OCI-LY3 (cell line): ENCODE results near the gene SDC4.

ENCODE experiments used
- H2AFZ ChIP-seq: fragments of 200-600, 300-600 bp; shearing (Covaris generic); 2 replicates; pipeline ENCODE4 v1.6.0; 2014; ENCODE audit warnings: antibody characterized with exemption, low read depth, low read length
- H3K27ac ChIP-seq: fragments of 200-600, 300-600 bp; sonication (generic); 2 replicates; pipeline ENCODE4 v1.5.1; 2014; ENCODE audit warnings: mild to moderate bottlenecking, low read length, moderate library complexity, mixed read lengths
- H3K27me3 ChIP-seq: fragments of 200-600, 300-600 bp; sonication (generic); 2 replicates; pipeline ENCODE4 v1.6.1; 2014; ENCODE audit warnings: low read depth, low read length, mixed read lengths
- H3K36me3 ChIP-seq: fragments of 200-600, 300-600 bp; sonication (generic); replicated peaks from 2 replicates; pipeline ENCODE3; 2014; ENCODE audit warnings: low read depth, low read length, mixed read lengths
- H3K4me1 ChIP-seq: fragments of 300-600, 200-600 bp; sonication (generic); 2 replicates; pipeline ENCODE4 v1.6.1; 2014; ENCODE audit warnings: low read length, mixed read lengths
- H3K4me2 ChIP-seq: fragments of 200-600, 300-600 bp; sonication (generic); 2 replicates; pipeline ENCODE4 v1.6.1; 2014; ENCODE audit warnings: low read length, mixed read lengths
- H3K4me3 ChIP-seq: fragments of 300-600, 200-600 bp; sonication (generic); 2 replicates; pipeline ENCODE4 v1.5.1; 2014; ENCODE audit warnings: antibody characterized with exemption, mild to moderate bottlenecking, low read length, moderate library complexity
- H3K79me2 ChIP-seq: fragments of 300-600, 200-600 bp; shearing (Covaris generic); 2 replicates; pipeline ENCODE4 v1.6.1; 2014; ENCODE audit warnings: mild to moderate bottlenecking, low read length, mixed read lengths
- H3K9ac ChIP-seq: fragments of 300-600, 200-600 bp; shearing (Covaris generic); 2 replicates; pipeline ENCODE4 v1.6.0; 2014; ENCODE audit warnings: mild to moderate bottlenecking, low read length, moderate library complexity
- H3K9me3 ChIP-seq: fragments of 200-600, 300-600 bp; shearing (Covaris generic); 2 replicates; pipeline ENCODE4 v1.6.1; 2014; ENCODE audit warnings: low read length, mixed read lengths; ENCODE audit not compliant: insufficient read depth
- H4K20me1 ChIP-seq: fragments of 200-600, 300-600 bp; sonication (generic); 2 replicates; pipeline ENCODE4 v1.6.1; 2016; ENCODE audit warnings: low read length, mixed read lengths; ENCODE audit not compliant: insufficient read depth
- EZH2phosphoT487 ChIP-seq: fragments of 200-600 bp; shearing (Covaris generic); IDR thresholded peaks from 2 replicates; pipeline ENCODE4 v1.6.1; 2018; ENCODE audit warnings: antibody characterized with exemption, mixed run types, low read depth
- TF ChIP-seq, protein P1 (sequence below): fragments of 200-600, 300-600 bp; sonication (generic); IDR thresholded peaks from 2 replicates; pipeline ENCODE4 v1.5.1; 2014; ENCODE audit warnings: antibody characterized with exemption, low read length, low read depth

Gene SDC4

DNA sequence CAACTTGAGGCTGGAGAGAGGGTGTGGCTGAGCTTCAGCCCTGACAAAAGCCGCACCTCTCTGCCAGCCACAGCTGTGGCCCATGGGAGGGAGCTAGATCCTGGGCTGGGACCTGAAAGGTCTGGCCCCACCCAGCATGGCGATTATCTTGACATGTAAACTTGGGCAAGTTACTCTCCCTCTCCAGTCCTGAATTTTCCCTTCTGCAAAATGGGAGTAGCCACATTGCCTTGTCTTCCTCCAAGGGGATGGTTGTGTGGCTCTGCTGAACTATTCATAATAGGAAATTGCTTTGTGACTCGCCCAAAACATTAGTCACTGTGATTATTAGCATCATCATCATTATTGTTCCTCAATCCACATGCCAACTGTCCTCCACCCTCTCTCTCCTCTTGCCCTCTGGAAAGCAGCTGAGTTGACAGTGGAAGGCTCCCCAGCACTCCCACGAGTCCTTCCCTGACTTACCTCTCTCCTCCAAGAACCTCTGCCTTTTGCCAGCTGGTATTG, 64.6 kb downstream of the SDC4 start:
- TF ChIP-seq, protein P1, sequence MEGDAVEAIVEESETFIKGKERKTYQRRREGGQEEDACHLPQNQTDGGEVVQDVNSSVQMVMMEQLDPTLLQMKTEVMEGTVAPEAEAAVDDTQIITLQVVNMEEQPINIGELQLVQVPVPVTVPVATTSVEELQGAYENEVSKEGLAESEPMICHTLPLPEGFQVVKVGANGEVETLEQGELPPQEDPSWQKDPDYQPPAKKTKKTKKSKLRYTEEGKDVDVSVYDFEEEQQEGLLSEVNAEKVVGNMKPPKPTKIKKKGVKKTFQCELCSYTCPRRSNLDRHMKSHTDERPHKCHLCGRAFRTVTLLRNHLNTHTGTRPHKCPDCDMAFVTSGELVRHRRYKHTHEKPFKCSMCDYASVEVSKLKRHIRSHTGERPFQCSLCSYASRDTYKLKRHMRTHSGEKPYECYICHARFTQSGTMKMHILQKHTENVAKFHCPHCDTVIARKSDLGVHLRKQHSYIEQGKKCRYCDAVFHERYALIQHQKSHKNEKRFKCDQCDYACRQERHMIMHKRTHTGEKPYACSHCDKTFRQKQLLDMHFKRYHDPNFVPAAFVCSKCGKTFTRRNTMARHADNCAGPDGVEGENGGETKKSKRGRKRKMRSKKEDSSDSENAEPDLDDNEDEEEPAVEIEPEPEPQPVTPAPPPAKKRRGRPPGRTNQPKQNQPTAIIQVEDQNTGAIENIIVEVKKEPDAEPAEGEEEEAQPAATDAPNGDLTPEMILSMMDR: no peak
- TF ChIP-seq EZH2phosphoT487: no peak
- no peak overlapping the region for H2AFZ ChIP-seq

DNA sequence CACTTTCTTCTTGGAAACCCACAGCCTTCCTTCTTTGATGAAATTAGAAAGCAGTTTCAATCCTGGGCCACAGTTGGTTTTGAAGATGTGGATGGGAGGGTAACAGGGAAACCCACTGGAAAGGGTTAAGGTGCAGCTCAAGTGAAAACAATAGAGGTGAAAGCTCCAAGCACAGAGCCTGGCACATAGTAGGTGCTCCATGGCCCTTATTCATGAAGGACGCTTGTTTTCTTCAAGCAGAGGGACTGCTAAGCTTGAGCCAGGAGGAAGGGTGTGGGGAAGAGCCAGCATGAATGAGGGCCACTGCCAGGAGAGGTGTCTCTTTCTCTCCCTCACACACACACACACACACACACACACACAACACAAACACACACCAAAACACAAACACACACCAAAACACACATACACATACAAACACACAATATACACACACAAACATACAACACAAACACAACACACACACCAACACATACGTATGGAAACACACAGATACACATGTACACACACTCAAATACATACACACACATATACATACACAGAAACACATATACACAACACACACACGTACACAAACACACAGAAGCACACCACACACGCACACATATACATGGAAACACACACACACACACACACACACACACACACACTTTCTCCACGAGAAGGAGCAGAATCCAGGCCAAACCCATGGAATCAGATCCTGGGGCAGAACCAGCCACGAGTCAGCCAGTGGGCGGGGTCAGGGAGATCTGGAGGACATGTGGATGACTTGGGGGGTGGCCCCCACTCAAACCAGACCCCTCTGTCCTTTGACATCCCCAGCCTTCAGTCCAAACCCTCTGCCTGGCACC, 65.3 kb downstream of the SDC4 start:
- H2AFZ ChIP-seq: no peak overlapping the region
- H3K79me2 ChIP-seq: no peaks in the 10 kb centered on the region
- H3K27me3 ChIP-seq: peaks cover 53% of the 10 kb centered on the region
- no peaks in the 10 kb centered on the region for H3K4me1 ChIP-seq
- no peaks in the 10 kb centered on the region for H3K9me3 ChIP-seq
- no peaks in the 10 kb centered on the region for H3K36me3 ChIP-seq
- H3K9ac ChIP-seq: no peak overlapping the region
- H3K4me2 ChIP-seq: no peak overlapping the region
- H3K4me3 ChIP-seq: no peak overlapping the region
- H4K20me1 ChIP-seq: no peaks in the 10 kb centered on the region
- TF ChIP-seq, protein P1: no peak
- no peak for TF ChIP-seq EZH2phosphoT487
- no peak overlapping the region for H3K27ac ChIP-seq

More for the DNA sequence above, 64.6 kb downstream of the SDC4 start:
- no peaks in the 10 kb centered on the region for H3K9me3 ChIP-seq
- no peaks in the 10 kb centered on the region for H3K79me2 ChIP-seq
- no peak overlapping the region for H3K4me2 ChIP-seq
- peaks cover 59% of the 10 kb centered on the region for H3K27me3 ChIP-seq
- no peak overlapping the region for H3K4me3 ChIP-seq
- H3K36me3 ChIP-seq: no peaks in the 10 kb centered on the region
- H4K20me1 ChIP-seq: no peaks in the 10 kb centered on the region
- H3K27ac ChIP-seq: no peak overlapping the region
- H3K4me1 ChIP-seq: no peaks in the 10 kb centered on the region
- H3K9ac ChIP-seq: no peak overlapping the region

DNA sequence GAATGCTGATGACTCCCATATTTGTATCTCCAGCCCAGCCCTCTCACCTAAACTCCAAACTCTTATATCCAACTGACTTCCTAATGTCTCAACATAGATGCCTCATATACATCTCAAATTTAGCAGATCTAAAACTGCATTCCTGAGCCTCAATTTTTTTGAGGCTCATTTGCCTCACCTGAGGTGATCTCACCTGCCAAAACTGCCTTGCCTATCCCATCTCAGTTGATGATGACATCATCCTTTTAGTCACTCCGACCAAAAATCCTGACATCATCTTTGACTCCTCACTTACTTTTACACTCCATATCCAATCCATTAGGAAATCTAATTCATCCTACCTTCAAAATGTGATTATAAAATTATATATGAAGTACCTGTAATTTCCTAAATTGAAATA, 68.2 kb downstream of the SDC4 start:
- Histone ChIP-seq H3K27ac (no peak overlapping the region), H4K20me1 (no peaks in the 10 kb centered on the region), H3K79me2 (no peaks in the 10 kb centered on the region), H3K27me3 (peaks cover 57% of the 10 kb centered on the region), H2AFZ (no peak overlapping the region), H3K4me2 (no peak overlapping the region), H3K9ac (no peak overlapping the region), H3K4me1 (no peaks in the 10 kb centered on the region), H3K36me3 (no peaks in the 10 kb centered on the region), H3K4me3 (no peak overlapping the region), H3K9me3 (no peaks in the 10 kb centered on the region)
- TF ChIP-seq, protein P1: no peak
- TF ChIP-seq EZH2phosphoT487: no peak

DNA sequence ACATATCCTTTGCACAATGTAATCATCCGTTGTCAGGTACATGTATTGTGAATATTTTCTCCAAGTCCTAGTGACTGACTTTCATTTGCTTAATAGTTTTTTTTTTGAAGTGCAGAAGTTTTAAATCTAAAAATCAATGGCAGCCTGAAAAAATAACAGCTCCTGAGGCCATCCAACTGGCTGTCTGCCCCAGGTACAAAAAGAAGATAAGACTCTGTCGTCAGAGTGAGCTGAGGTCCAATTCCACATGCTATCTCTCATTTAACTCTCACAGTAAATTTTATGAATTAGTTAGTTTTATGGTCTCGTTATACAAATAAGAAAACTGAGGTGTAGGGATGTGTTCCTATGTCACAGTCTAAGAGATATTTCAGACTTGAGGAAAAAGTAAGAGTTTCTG, 72.9 kb downstream of the SDC4 start:
- H3K36me3 ChIP-seq: no peaks in the 10 kb centered on the region
- no peaks in the 10 kb centered on the region for H3K4me1 ChIP-seq
- TF ChIP-seq EZH2phosphoT487: no peak
- TF ChIP-seq, protein P1: no peak
- no peaks in the 10 kb centered on the region for H3K79me2 ChIP-seq
- H3K27ac ChIP-seq: no peak overlapping the region
- H3K27me3 ChIP-seq: peaks cover 69% of the 10 kb centered on the region
- no peak overlapping the region for H2AFZ ChIP-seq
- no peak overlapping the region for H3K4me2 ChIP-seq
- H4K20me1 ChIP-seq: no peaks in the 10 kb centered on the region
- H3K9ac ChIP-seq: no peak overlapping the region
- H3K4me3 ChIP-seq: no peak overlapping the region
- no peaks in the 10 kb centered on the region for H3K9me3 ChIP-seq
